Retinal pigment epithelial cell (primary cell): Measurements from ENCODE around the gene MINDY2.

Experiments used
- DNase-seq: peaks from one replicate; pipeline ENCODE4 v3.0.0-alpha.2; 2010; ENCODE audit warnings: low read depth
- H3K4me3 ChIP-seq: 2 replicates; pipeline ENCODE4 v1.5.1; 2011; ENCODE audit warnings: mild to moderate bottlenecking, low read length, control low read depth, moderate library complexity
- CTCF ChIP-seq: conservative IDR thresholded peaks from 2 replicates; pipeline ENCODE4 v1.5.1; 2011; ENCODE audit warnings: low read depth, low read length, control low read depth, inconsistent platforms

MINDY2 gene

GRCh38 chr15:58886921-58887320, 115.8 kb downstream of the MINDY2 start:
- no peak overlapping the region for H3K4me3 ChIP-seq

GRCh38 chr15:58889363-58889762, 118.3 kb downstream of the MINDY2 start:
- no peak for DNase-seq
- TF ChIP-seq CTCF = no peak
- no peak overlapping the region for H3K4me3 ChIP-seq

More at GRCh38 chr15:58886921-58887320, 115.8 kb downstream of the MINDY2 start:
- no peak for TF ChIP-seq CTCF
- DNase-seq = no peak

- no peak overlapping the region for H3K4me3 ChIP-seq
- no peak for DNase-seq
- no peak for TF ChIP-seq CTCF
Measured at GRCh38 chr15:58898150-58898680, 127.1 kb downstream of the MINDY2 start.

- no peak for TF ChIP-seq CTCF
- no peak overlapping the region for H3K4me3 ChIP-seq
- DNase-seq = no peak
Measured at GRCh38 chr15:58900631-58901030, 129.5 kb downstream of the MINDY2 start.

- no peak overlapping the region for H3K4me3 ChIP-seq
Measured at GRCh38 chr15:58908550-58909309, 137.6 kb downstream of the MINDY2 start.

GRCh38 chr15:58909616-58910015, 138.5 kb downstream of the MINDY2 start:
- DNase-seq = no peak
- no peak overlapping the region for H3K4me3 ChIP-seq
- no peak for TF ChIP-seq CTCF

More at GRCh38 chr15:58908550-58909309, 137.6 kb downstream of the MINDY2 start:
- DNase-seq = no peak
- no peak for TF ChIP-seq CTCF

- no peak for TF ChIP-seq CTCF
- DNase-seq = no peak
- H3K4me3 ChIP-seq = no peak overlapping the region
Measured at GRCh38 chr15:58910456-58910855, 139.4 kb downstream of the MINDY2 start.
